GM12878 (cell line): ENCODE measurements around the gene NR3C1. TPM values are rescaled to one million over a fixed set of nuclear protein-coding genes. Genes with fewer than 3 reads are reported as not detected.

Source experiments
- EP300 ChIP-seq, 2 experiments: fragments of 150-350 bp in 1 of 2; IDR thresholded peaks; 2 replicates each; pipeline ENCODE4 v1.6.1; 2011 to 2012; ENCODE audit warnings: low read depth in 2 of 2, low read length in 2 of 2, borderline replicate concordance in 1 of 2, improper control_type of control experiment in 1 of 2, inconsistent platforms in 1 of 2; ENCODE audit not compliant: control insufficient read depth in 1 of 2
- GABPA ChIP-seq: IDR thresholded peaks from 2 replicates; pipeline ENCODE4 v1.6.1; 2014; ENCODE audit warnings: antibody characterized with exemption, low read depth, mild to moderate bottlenecking, inconsistent platforms
- RUNX3 ChIP-seq: IDR thresholded peaks from 2 replicates; pipeline ENCODE4 v1.6.1; 2012; ENCODE audit warnings: low read length, inconsistent platforms
- SREBF2 ChIP-seq: IDR thresholded peaks from 2 replicates; pipeline ENCODE4 v1.6.1; 2012; ENCODE audit warnings: mild to moderate bottlenecking, low read length
- TAF1 ChIP-seq: IDR thresholded peaks from 2 replicates; pipeline ENCODE4 v1.6.1; 2011; ENCODE audit warnings: mild to moderate bottlenecking, low read depth, low read length, borderline replicate concordance
- polyA plus RNA-seq, 11 experiments: library from polyadenylated mRNA; depleted of rRNA in 4 of 11; unstranded in 6 of 11; stranded (reverse) in 5 of 11; fragments of >200 nt; fragmentation: Nextera tagmentation in 4 of 11; fragmentation: Illumina TruSeq in 1 of 11; extraction: Ambion mirVana in 4 of 11; extraction: Trizol in 1 of 11; gene quantifications; 1 replicate in 1 of 11; 2 replicates in 10 of 11; pipeline versions ENCODE4 v1.2.1 to v1.2.3, GENCODE V29; 2011 to 2016; ENCODE audit warnings: inconsistent platforms in 2 of 11, missing spikeins in 2 of 11, low read depth in 1 of 11
- total RNA-seq, 4 experiments: library from RNA; depleted of rRNA in 3 of 4; stranded (reverse); fragments of >200 nt in 3 of 4; fragmentation: Illumina TruSeq in 1 of 4; extraction: Trizol in 1 of 4; gene quantifications; 2 replicates each; pipeline versions ENCODE4 v1.2.1 to v1.2.3, GENCODE V29; 2013 to 2021
- TF ChIP-seq, protein P1 (sequence below): fragments of 450-650 bp; IDR thresholded peaks from 2 replicates; pipeline ENCODE4 v1.6.1; 2017; ENCODE audit warnings: antibody characterized with exemption, mild to moderate bottlenecking, moderate library complexity
- TF ChIP-seq, protein P2 (sequence below): IDR thresholded peaks from 2 replicates; pipeline ENCODE4 v1.6.1; 2012; ENCODE audit warnings: improper control_type of control experiment, low read depth, low read length; ENCODE audit not compliant: insufficient replicate concordance
- TF ChIP-seq, protein P3 (sequence below): IDR thresholded peaks from 2 replicates; pipeline ENCODE4 v1.6.1; 2012; ENCODE audit warnings: low read length, inconsistent platforms
- TF ChIP-seq, protein P4 (sequence below): fragments of 450-650 bp; IDR thresholded peaks from 2 replicates; pipeline ENCODE4 v1.6.1; 2017; ENCODE audit warnings: mild to moderate bottlenecking, moderate library complexity

The NR3C1 gene
- total and polyA plus RNA-seq, 10 of the 15 experiments (the other 5 are each of a cell fraction or from before 2014, with no cell fraction given) = 49.7 to 141 (median 109) TPM

DNA sequence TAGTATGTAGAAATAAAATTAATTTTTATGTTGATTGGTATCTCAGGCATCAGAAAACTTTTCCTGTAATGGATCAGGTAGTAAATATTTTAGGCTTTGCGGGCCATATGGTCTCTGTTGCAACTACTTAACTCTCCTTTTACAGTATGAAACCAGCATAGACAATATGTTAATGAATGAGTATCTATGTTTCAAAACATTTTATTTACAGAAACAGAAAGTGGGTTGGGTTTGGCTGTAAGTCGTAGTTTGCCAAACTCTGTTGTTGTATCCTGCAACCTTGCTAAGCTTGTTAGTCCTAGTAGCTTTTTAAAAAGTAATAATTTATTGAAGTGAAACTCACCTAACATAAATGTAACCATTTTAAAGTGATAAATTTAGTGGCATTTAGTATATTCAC is 132.1 kb downstream of the NR3C1 start (continued):
- TF ChIP-seq, protein P1, sequence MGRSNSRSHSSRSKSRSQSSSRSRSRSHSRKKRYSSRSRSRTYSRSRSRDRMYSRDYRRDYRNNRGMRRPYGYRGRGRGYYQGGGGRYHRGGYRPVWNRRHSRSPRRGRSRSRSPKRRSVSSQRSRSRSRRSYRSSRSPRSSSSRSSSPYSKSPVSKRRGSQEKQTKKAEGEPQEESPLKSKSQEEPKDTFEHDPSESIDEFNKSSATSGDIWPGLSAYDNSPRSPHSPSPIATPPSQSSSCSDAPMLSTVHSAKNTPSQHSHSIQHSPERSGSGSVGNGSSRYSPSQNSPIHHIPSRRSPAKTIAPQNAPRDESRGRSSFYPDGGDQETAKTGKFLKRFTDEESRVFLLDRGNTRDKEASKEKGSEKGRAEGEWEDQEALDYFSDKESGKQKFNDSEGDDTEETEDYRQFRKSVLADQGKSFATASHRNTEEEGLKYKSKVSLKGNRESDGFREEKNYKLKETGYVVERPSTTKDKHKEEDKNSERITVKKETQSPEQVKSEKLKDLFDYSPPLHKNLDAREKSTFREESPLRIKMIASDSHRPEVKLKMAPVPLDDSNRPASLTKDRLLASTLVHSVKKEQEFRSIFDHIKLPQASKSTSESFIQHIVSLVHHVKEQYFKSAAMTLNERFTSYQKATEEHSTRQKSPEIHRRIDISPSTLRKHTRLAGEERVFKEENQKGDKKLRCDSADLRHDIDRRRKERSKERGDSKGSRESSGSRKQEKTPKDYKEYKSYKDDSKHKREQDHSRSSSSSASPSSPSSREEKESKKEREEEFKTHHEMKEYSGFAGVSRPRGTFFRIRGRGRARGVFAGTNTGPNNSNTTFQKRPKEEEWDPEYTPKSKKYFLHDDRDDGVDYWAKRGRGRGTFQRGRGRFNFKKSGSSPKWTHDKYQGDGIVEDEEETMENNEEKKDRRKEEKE = no peak
- TF ChIP-seq RUNX3 (no peak; the same call in 1 of the 2 replicates), EP300 (IDR thresholded peaks at IDR 0.05; ENCODE audit: borderline replicate concordance in 1 of 2, control insufficient read depth in 1 of 2, low read depth in 2 of 2, low read length in 2 of 2) (no peak), GABPA (no peak), TAF1 (no peak), SREBF2 (no peak)
- TF ChIP-seq, protein P2, sequence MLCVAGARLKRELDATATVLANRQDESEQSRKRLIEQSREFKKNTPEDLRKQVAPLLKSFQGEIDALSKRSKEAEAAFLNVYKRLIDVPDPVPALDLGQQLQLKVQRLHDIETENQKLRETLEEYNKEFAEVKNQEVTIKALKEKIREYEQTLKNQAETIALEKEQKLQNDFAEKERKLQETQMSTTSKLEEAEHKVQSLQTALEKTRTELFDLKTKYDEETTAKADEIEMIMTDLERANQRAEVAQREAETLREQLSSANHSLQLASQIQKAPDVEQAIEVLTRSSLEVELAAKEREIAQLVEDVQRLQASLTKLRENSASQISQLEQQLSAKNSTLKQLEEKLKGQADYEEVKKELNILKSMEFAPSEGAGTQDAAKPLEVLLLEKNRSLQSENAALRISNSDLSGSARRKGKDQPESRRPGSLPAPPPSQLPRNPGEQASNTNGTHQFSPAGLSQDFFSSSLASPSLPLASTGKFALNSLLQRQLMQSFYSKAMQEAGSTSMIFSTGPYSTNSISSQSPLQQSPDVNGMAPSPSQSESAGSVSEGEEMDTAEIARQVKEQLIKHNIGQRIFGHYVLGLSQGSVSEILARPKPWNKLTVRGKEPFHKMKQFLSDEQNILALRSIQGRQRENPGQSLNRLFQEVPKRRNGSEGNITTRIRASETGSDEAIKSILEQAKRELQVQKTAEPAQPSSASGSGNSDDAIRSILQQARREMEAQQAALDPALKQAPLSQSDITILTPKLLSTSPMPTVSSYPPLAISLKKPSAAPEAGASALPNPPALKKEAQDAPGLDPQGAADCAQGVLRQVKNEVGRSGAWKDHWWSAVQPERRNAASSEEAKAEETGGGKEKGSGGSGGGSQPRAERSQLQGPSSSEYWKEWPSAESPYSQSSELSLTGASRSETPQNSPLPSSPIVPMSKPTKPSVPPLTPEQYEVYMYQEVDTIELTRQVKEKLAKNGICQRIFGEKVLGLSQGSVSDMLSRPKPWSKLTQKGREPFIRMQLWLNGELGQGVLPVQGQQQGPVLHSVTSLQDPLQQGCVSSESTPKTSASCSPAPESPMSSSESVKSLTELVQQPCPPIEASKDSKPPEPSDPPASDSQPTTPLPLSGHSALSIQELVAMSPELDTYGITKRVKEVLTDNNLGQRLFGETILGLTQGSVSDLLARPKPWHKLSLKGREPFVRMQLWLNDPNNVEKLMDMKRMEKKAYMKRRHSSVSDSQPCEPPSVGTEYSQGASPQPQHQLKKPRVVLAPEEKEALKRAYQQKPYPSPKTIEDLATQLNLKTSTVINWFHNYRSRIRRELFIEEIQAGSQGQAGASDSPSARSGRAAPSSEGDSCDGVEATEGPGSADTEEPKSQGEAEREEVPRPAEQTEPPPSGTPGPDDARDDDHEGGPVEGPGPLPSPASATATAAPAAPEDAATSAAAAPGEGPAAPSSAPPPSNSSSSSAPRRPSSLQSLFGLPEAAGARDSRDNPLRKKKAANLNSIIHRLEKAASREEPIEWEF = no peak
- TF ChIP-seq, protein P3, sequence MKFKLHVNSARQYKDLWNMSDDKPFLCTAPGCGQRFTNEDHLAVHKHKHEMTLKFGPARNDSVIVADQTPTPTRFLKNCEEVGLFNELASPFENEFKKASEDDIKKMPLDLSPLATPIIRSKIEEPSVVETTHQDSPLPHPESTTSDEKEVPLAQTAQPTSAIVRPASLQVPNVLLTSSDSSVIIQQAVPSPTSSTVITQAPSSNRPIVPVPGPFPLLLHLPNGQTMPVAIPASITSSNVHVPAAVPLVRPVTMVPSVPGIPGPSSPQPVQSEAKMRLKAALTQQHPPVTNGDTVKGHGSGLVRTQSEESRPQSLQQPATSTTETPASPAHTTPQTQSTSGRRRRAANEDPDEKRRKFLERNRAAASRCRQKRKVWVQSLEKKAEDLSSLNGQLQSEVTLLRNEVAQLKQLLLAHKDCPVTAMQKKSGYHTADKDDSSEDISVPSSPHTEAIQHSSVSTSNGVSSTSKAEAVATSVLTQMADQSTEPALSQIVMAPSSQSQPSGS = no peak
- TF ChIP-seq, protein P4, sequence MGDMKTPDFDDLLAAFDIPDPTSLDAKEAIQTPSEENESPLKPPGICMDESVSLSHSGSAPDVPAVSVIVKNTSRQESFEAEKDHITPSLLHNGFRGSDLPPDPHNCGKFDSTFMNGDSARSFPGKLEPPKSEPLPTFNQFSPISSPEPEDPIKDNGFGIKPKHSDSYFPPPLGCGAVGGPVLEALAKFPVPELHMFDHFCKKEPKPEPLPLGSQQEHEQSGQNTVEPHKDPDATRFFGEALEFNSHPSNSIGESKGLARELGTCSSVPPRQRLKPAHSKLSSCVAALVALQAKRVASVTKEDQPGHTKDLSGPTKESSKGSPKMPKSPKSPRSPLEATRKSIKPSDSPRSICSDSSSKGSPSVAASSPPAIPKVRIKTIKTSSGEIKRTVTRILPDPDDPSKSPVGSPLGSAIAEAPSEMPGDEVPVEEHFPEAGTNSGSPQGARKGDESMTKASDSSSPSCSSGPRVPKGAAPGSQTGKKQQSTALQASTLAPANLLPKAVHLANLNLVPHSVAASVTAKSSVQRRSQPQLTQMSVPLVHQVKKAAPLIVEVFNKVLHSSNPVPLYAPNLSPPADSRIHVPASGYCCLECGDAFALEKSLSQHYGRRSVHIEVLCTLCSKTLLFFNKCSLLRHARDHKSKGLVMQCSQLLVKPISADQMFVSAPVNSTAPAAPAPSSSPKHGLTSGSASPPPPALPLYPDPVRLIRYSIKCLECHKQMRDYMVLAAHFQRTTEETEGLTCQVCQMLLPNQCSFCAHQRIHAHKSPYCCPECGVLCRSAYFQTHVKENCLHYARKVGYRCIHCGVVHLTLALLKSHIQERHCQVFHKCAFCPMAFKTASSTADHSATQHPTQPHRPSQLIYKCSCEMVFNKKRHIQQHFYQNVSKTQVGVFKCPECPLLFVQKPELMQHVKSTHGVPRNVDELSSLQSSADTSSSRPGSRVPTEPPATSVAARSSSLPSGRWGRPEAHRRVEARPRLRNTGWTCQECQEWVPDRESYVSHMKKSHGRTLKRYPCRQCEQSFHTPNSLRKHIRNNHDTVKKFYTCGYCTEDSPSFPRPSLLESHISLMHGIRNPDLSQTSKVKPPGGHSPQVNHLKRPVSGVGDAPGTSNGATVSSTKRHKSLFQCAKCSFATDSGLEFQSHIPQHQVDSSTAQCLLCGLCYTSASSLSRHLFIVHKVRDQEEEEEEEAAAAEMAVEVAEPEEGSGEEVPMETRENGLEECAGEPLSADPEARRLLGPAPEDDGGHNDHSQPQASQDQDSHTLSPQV = no peak
